OCI-LY7 (cell line): ENCODE data around the gene GALNTL6.

Source experiments
- CTCF ChIP-seq: fragments of 200-600 bp; sonication (generic); conservative IDR thresholded peaks from 2 replicates; pipeline ENCODE4 v1.5.1; 2014; ENCODE audit warnings: mild to moderate bottlenecking, antibody characterized with exemption, low read length, moderate library complexity, mixed read lengths
- EZH2phosphoT487 ChIP-seq: fragments of 200-600 bp; sonication (generic); IDR thresholded peaks from 2 replicates; pipeline ENCODE4 v1.6.1; 2018; ENCODE audit warnings: low read depth, borderline replicate concordance, mild to moderate bottlenecking, mixed run types, antibody characterized with exemption, low read length, moderate library complexity, mixed read lengths

GRCh38 chr4:172978848-172979247 lies 1165.6 kb downstream of the GALNTL6 start:
- TF ChIP-seq CTCF = no peak
- TF ChIP-seq EZH2phosphoT487 = no peak
